SK-N-SH (cell line): ENCODE measurements around the gene SMIM12. TPM values are rescaled to one million over a fixed set of nuclear protein-coding genes. Genes with fewer than 3 reads are reported as not detected.

Experiments
- CTCF ChIA-PET: fragments of 300-600, 350-600 bp; formaldehyde crosslinking; extraction: SDS; loops from one replicate; lab custom pipeline; 2021; lab: Yijun Ruan, JAX
- POLR2A ChIA-PET: fragments of 350-600 bp; sonication (Branson Sonifier 250); formaldehyde crosslinking; extraction: SDS; loops from one replicate; lab custom pipeline; 2020; ENCODE audit warnings: antibody characterized with exemption, inconsistent platforms; lab: Yijun Ruan, JAX
- DNase-seq: peaks from one replicate; pipeline ENCODE4 v3.0.0; 2012
- H2AFZ ChIP-seq: fragments of 200-600 bp; sonication (generic); 2 replicates; pipeline ENCODE4 v1.8.1; 2016; ENCODE audit warnings: antibody characterized with exemption, mild to moderate bottlenecking, low read depth
- H3F3A ChIP-seq: fragments of 200-600 bp; sonication (generic); replicated peaks from 2 replicates; pipeline ENCODE3; 2016; ENCODE audit warnings: antibody characterized with exemption, mild to moderate bottlenecking; ENCODE audit not compliant: insufficient read depth
- H3K27ac ChIP-seq, 2 experiments: fragments of 200-500 bp in 1 of 2; fragments of 200-600 bp in 1 of 2; sonication (Bioruptor generic) in 1 of 2; sonication (generic), shearing (Covaris generic) in 1 of 2; 2 replicates each; pipeline versions ENCODE4 v1.5.1 to v1.6.1; 2014 to 2016; ENCODE audit warnings: low read depth in 2 of 2, inconsistent platforms in 1 of 2, low read length in 1 of 2, mild to moderate bottlenecking in 1 of 2, mixed read lengths in 1 of 2
- H3K27me3 ChIP-seq: fragments of 200-600 bp; sonication (generic), shearing (Covaris generic); 2 replicates; pipeline ENCODE4 v1.6.1; 2016; ENCODE audit warnings: mixed run types; ENCODE audit not compliant: insufficient read depth
- H3K36me3 ChIP-seq, 2 experiments: fragments of 200-500 bp in 1 of 2; fragments of 200-600 bp in 1 of 2; sonication (Bioruptor generic) in 1 of 2; sonication (generic) in 1 of 2; replicated peaks in 1 of 2; 2 replicates each; pipeline versions ENCODE3 to v1.5.1; 2014 to 2016; ENCODE audit warnings: low read length in 1 of 2, mild to moderate bottlenecking in 1 of 2; ENCODE audit not compliant: insufficient read depth in 2 of 2, control insufficient read depth in 1 of 2
- H3K4me1 ChIP-seq, 2 experiments: fragments of 200-500 bp in 1 of 2; fragments of 200-600 bp in 1 of 2; sonication (Bioruptor generic) in 1 of 2; sonication (generic), shearing (Covaris generic) in 1 of 2; 2 replicates each; pipeline versions ENCODE4 v1.5.1 to v1.6.1; 2014 to 2016; ENCODE audit warnings: low read depth in 1 of 2, low read length in 1 of 2, mixed run types in 1 of 2; ENCODE audit not compliant: insufficient read depth in 2 of 2, control insufficient read depth in 1 of 2
- H3K4me2 ChIP-seq: fragments of 200-600 bp; sonication (generic), shearing (Covaris generic); 2 replicates; pipeline ENCODE4 v1.6.1; 2017; ENCODE audit warnings: mixed run types
- H3K4me3 ChIP-seq, 2 experiments: fragments of 200-500 bp in 1 of 2; fragments of 200-600 bp in 1 of 2; sonication (Bioruptor generic) in 1 of 2; sonication (generic), shearing (Covaris generic) in 1 of 2; 2 replicates each; pipeline versions ENCODE4 v1.5.1 to v1.8.1; 2014 to 2016; ENCODE audit warnings: low read depth in 2 of 2, inconsistent platforms in 1 of 2, low read length in 1 of 2, mild to moderate bottlenecking in 1 of 2, mixed read lengths in 1 of 2, moderate library complexity in 1 of 2
- H3K79me2 ChIP-seq: fragments of 200-600 bp; sonication (generic); 2 replicates; pipeline ENCODE4 v1.8.1; 2017; ENCODE audit warnings: mild to moderate bottlenecking; ENCODE audit not compliant: insufficient read depth
- H3K9ac ChIP-seq: fragments of 200-600 bp; sonication (generic); 2 replicates; pipeline ENCODE4 v1.6.1; 2017; ENCODE audit warnings: mixed run types
- H3K9me2 ChIP-seq: fragments of 200-600 bp; sonication (generic); 2 replicates; pipeline ENCODE4 v1.6.1; 2017; ENCODE audit warnings: mixed run types
- H3K9me3 ChIP-seq: fragments of 200-600 bp; sonication (generic); 2 replicates; pipeline ENCODE4 v1.6.1; 2017; ENCODE audit warnings: mixed run types, mild to moderate bottlenecking, moderate library complexity
- H4K20me1 ChIP-seq: fragments of 200-600 bp; sonication (generic); 2 replicates; pipeline ENCODE4 v1.6.1; 2017; ENCODE audit warnings: mild to moderate bottlenecking, mixed run types; ENCODE audit not compliant: insufficient read depth
- CTCF ChIP-seq: fragments of 200-600 bp; sonication (generic); IDR thresholded peaks from 2 replicates; pipeline ENCODE4 v1.6.1; 2017; ENCODE audit warnings: antibody characterized with exemption, mild to moderate bottlenecking, moderate library complexity
- ELF1 ChIP-seq: IDR thresholded peaks from 2 replicates; pipeline ENCODE4 v1.4.0; 2012
- EP300 ChIP-seq, 2 experiments: IDR thresholded peaks; 2 replicates each; pipeline versions ENCODE4 v1.4.0 to v1.6.1; 2012; ENCODE audit warnings: borderline replicate concordance in 1 of 2, low read depth in 1 of 2, low read length in 1 of 2
- FOXJ3 ChIP-seq: sonication (generic); formaldehyde crosslinking; IDR thresholded peaks from 2 replicates; pipeline ENCODE4 v1.5.1; 2020; ENCODE audit warnings: mild to moderate bottlenecking, missing genetic modification reagents
- GABPA ChIP-seq: IDR thresholded peaks from 2 replicates; pipeline ENCODE4 v1.4.0; 2012; ENCODE audit warnings: low read depth, mild to moderate bottlenecking
- GATA2 ChIP-seq: sonication (generic); formaldehyde crosslinking; IDR thresholded peaks from 2 replicates; pipeline ENCODE4 v1.5.0; 2020; ENCODE audit warnings: mild to moderate bottlenecking, missing genetic modification reagents
- MEF2A ChIP-seq: IDR thresholded peaks from 2 replicates; pipeline ENCODE4 v1.4.0; 2012; ENCODE audit warnings: low read depth, borderline replicate concordance
- NRF1 ChIP-seq: IDR thresholded peaks from 2 replicates; pipeline ENCODE4 v1.6.1; 2012; ENCODE audit warnings: low read depth, mild to moderate bottlenecking, low read length
- PBX3 ChIP-seq: IDR thresholded peaks from 2 replicates; pipeline ENCODE4; 2012
- RAD21 ChIP-seq: IDR thresholded peaks from 2 replicates; pipeline ENCODE4 v1.6.1; 2012; ENCODE audit warnings: mild to moderate bottlenecking, low read length
- REST ChIP-seq: IDR thresholded peaks from 2 replicates; pipeline ENCODE4 v1.6.1; 2012; ENCODE audit warnings: mild to moderate bottlenecking, low read depth, low read length, moderate library complexity
- RFX5 ChIP-seq: IDR thresholded peaks from 2 replicates; pipeline ENCODE4 v1.6.1; 2012; ENCODE audit warnings: mild to moderate bottlenecking, improper control_type of control experiment, low read length
- SMC3 ChIP-seq: IDR thresholded peaks from 2 replicates; pipeline ENCODE4 v1.6.1; 2012; ENCODE audit warnings: low read depth, low read length, improper control_type of control experiment
- TEAD4 ChIP-seq: IDR thresholded peaks from 2 replicates; pipeline ENCODE4 v1.4.0; 2012; ENCODE audit warnings: mild to moderate bottlenecking, borderline replicate concordance; ENCODE audit not compliant: insufficient read depth
- USF1 ChIP-seq: IDR thresholded peaks from 2 replicates; pipeline ENCODE4 v1.4.0; 2012; ENCODE audit warnings: low read depth, borderline replicate concordance
- ZBTB33 ChIP-seq: IDR thresholded peaks from 2 replicates; pipeline ENCODE4 v1.4.0; 2012; ENCODE audit warnings: low read depth, borderline replicate concordance
- WGBS: methylation state at CpG from one replicate; pipeline ENCODE4 v1.1.6; 2017; ENCODE audit warnings: low lambda C conversion rate; 5-methylcytosine and 5-hydroxymethylcytosine counted together
- polyA plus RNA-seq, 3 experiments: library from polyadenylated mRNA; depleted of rRNA; stranded (reverse); fragments of >200 nt; gene quantifications; 2 replicates each; pipeline ENCODE4 v1.2.3, GENCODE V29; 2012

The SMIM12 gene
- polyA plus RNA-seq, 1 of the 3 experiments (the other 2 are of a cell fraction) = 42.3 TPM

GRCh38 chr1:34859446-34860200 is at the start of gene SMIM12 (continued):
- TF ChIP-seq REST (no peak), RAD21 (peak; percentile 39), USF1 (peak; percentile 32), PBX3 (no peak), EP300 (IDR thresholded peaks at IDR 0.05; ENCODE audit: borderline replicate concordance in 1 of 2, low read depth in 1 of 2, low read length in 1 of 2) (no peak), FOXJ3 (CRISPR knock-in tag) (no peak), NRF1 (no peak), TEAD4 (no peak), GABPA (peak; percentile 83)

GRCh38 chr1:34908369-34908768 is 48.8 kb upstream of the SMIM12 start:
- H4K20me1 ChIP-seq = no peaks in the 10 kb centered on the region
- H3K4me1 ChIP-seq = peaks cover 0 to 3% of the 10 kb centered on the region in 2 experiments; a peak in 1 of 4 replicates
- no peak for TF ChIP-seq CTCF
- TF ChIP-seq SMC3 = no peak
- TF ChIP-seq FOXJ3 (CRISPR knock-in tag) = no peak
- TF ChIP-seq ZBTB33 = no peak
- TF ChIP-seq RFX5 = no peak
- no peak for TF ChIP-seq ELF1
- TF ChIP-seq GATA2 (CRISPR knock-in tag) = no peak
- TF ChIP-seq MEF2A = no peak
- TF ChIP-seq EP300 (IDR thresholded peaks at IDR 0.05; ENCODE audit: borderline replicate concordance in 1 of 2, low read depth in 1 of 2, low read length in 1 of 2) = no peak
- no peaks in the 10 kb centered on the region for H3K9me3 ChIP-seq
- 17% methylated on average over 3 of the region's 3 CpGs for WGBS
- H3K79me2 ChIP-seq = no peaks in the 10 kb centered on the region
- H3F3A ChIP-seq = no peaks in the 10 kb centered on the region
- DNase-seq = no peak
- no peak overlapping the region for H3K9ac ChIP-seq
- peaks cover 5% of the 10 kb centered on the region; the same call in 1 of the 2 replicates for H3K27me3 ChIP-seq
- ChIA-PET CTCF (interaction anchor here (0.7 kb wide), 1 partner anchor 15 kb away, joined by 3 read pairs; no protein-coding TSS in a partner anchor), POLR2A (no interaction called here)
- no peak overlapping the region for H2AFZ ChIP-seq
- H3K9me2 ChIP-seq = no peaks in the 10 kb centered on the region
- H3K27ac ChIP-seq = no peak overlapping the region
- no peak overlapping the region for H3K4me3 ChIP-seq
- no peaks in the 10 kb centered on the region for H3K36me3 ChIP-seq
- no peak overlapping the region for H3K4me2 ChIP-seq
